Tibial nerve (tissue), 4 donors: ENCODE measurements around the gene ERBIN. TPM values are rescaled to one million over a fixed set of nuclear protein-coding genes. Genes with fewer than 3 reads are reported as not detected.

Experiments used
- DNase-seq, 2 donors: peaks; one replicate each; pipeline ENCODE4 v3.0.0-alpha.2; 2019; ENCODE audit warnings: low spot score in 2 of 2
- H3K27ac ChIP-seq, 4 donors: fragments of 200-600 bp; sonication (generic) in 3 of 4; one replicate each; pipeline ENCODE4 v1.5.1; 2017 to 2019; ENCODE audit warnings: mild to moderate bottlenecking in 1 of 4
- H3K27me3 ChIP-seq, 2 donors: fragments of 200-600 bp; sonication (generic) in 1 of 2; one replicate each; pipeline versions ENCODE4 v1.5.1 to v1.6.0; 2017 to 2019
- H3K36me3 ChIP-seq, 3 donors: fragments of 200-600 bp; sonication (generic); one replicate each; pipeline ENCODE4 v1.5.1; 2018 to 2019
- H3K4me1 ChIP-seq, 4 donors: fragments of 200-600 bp; sonication (generic) in 3 of 4; one replicate each; pipeline ENCODE4 v1.5.1; 2017 to 2019
- H3K4me3 ChIP-seq, 4 donors: fragments of 200-600 bp; sonication (generic) in 3 of 4; one replicate each; pipeline ENCODE4 v1.5.1; 2017 to 2019; ENCODE audit warnings: mild to moderate bottlenecking in 1 of 4, moderate library complexity in 1 of 4
- H3K9me3 ChIP-seq, 4 donors: fragments of 200-600 bp; sonication (generic) in 3 of 4; one replicate each; pipeline ENCODE4 v1.5.1; 2017 to 2019
- CTCF ChIP-seq, 5 experiments: fragments of 200-600 bp in 3 of 5; fragments of 450-650 bp in 2 of 5; sonication (generic) in 3 of 5; IDR thresholded peaks; one replicate each; pipeline ENCODE4 v1.5.1; 2016 to 2019; ENCODE audit warnings: antibody characterized with exemption in 5 of 5, mild to moderate bottlenecking in 3 of 5, moderate library complexity in 2 of 5
- EP300 ChIP-seq, 2 donors: sonication (generic); formaldehyde crosslinking; IDR thresholded peaks; one replicate each; pipeline ENCODE4 v1.6.1; 2017; ENCODE audit warnings: antibody characterized with exemption in 2 of 2, mild to moderate bottlenecking in 1 of 2
- POLR2A ChIP-seq, 2 donors: fragments of 450-650 bp; IDR thresholded peaks; one replicate each; pipeline ENCODE4 v1.6.1; 2017; ENCODE audit warnings: antibody characterized with exemption in 2 of 2, mild to moderate bottlenecking in 2 of 2, moderate library complexity in 2 of 2
- WGBS, 2 donors: methylation state at CpG; one replicate each; pipeline ENCODE4 v1.1.5; 2018; 5-methylcytosine and 5-hydroxymethylcytosine counted together
- small RNA-seq: library from RNA; depleted of rRNA; stranded (forward); fragments of <200 nt; gene quantifications from one replicate; pipeline ENCODE3, GENCODE V24; 2016
- total RNA-seq, 4 donors: library from RNA; depleted of rRNA; stranded (reverse); fragments of >200 nt; gene quantifications; one replicate each; pipeline ENCODE4 v1.1.0, GENCODE V29; 2016

Gene ERBIN
- total RNA-seq, 4 donors from 2014 or later = 59.6 to 81.1 (median 66.5) TPM

GRCh38 chr5:66122379-66123034, 196.1 kb downstream of the ERBIN start:
- Histone ChIP-seq H3K36me3 (no peaks in the 10 kb centered on the region), H3K9me3 (no peaks in the 10 kb centered on the region), H3K4me3 (no peak overlapping the region), H3K4me1 (no peaks in the 10 kb centered on the region), H3K27ac (no peak overlapping the region), H3K27me3 (no peaks in the 10 kb centered on the region)
- TF ChIP-seq EP300 (IDR thresholded peaks at IDR 0.05) = no peak
- no peak for TF ChIP-seq POLR2A (IDR thresholded peaks at IDR 0.05)
- no peak for TF ChIP-seq CTCF (IDR thresholded peaks at IDR 0.05)
- WGBS, 2 donors = 83 to 89% methylated on average over 2 of the region's 2 CpGs
- no peak for DNase-seq

- WGBS, 2 donors = 78 to 82% methylated on average over 4 of the region's 4 CpGs
- TF ChIP-seq POLR2A (IDR thresholded peaks at IDR 0.05) (no peak), EP300 (IDR thresholded peaks at IDR 0.05) (no peak), CTCF (IDR thresholded peaks at IDR 0.05) (no peak)
Observed at GRCh38 chr5:66129144-66129543, 202.8 kb downstream of the ERBIN start.

GRCh38 chr5:66130493-66130892, 204.1 kb downstream of the ERBIN start:
- H3K4me3 ChIP-seq = no peak overlapping the region
- TF ChIP-seq EP300 (IDR thresholded peaks at IDR 0.05) = no peak
- TF ChIP-seq POLR2A (IDR thresholded peaks at IDR 0.05) = no peak
- no peak for TF ChIP-seq CTCF (IDR thresholded peaks at IDR 0.05)
- H3K4me1 ChIP-seq = no peaks in the 10 kb centered on the region
- peaks cover 0 to 3% (median 2%) of the 10 kb centered on the region in 4 donors for H3K9me3 ChIP-seq
- H3K36me3 ChIP-seq = no peaks in the 10 kb centered on the region
- no peak for DNase-seq
- WGBS, 2 donors = 88 to 94% methylated on average over 1 of the region's 1 CpG
- H3K27ac ChIP-seq = no peak overlapping the region
- H3K27me3 ChIP-seq = no peaks in the 10 kb centered on the region

More at GRCh38 chr5:66129144-66129543, 202.8 kb downstream of the ERBIN start:
- Histone ChIP-seq H3K36me3 (no peaks in the 10 kb centered on the region), H3K27me3 (no peaks in the 10 kb centered on the region), H3K4me3 (no peak overlapping the region), H3K27ac (no peak overlapping the region), H3K9me3 (peaks cover 0 to 3% (median 2%) of the 10 kb centered on the region in 4 donors), H3K4me1 (no peaks in the 10 kb centered on the region)
- DNase-seq = no peak

Small RNA genes within 50 kb of the gene (small RNA-seq; reads per million reads assigned to genes)
- gene RF00598 = not detected

Other genes with a start within 250 kb of the ERBIN start
- gene SGTB, start 204.5 kb upstream of the ERBIN start, total RNA-seq = 10 to 100 TPM; 10.8 to 13.0 (median 11.2) TPM
- gene NLN, start 204.4 kb upstream of the ERBIN start, total RNA-seq = 10 to 100 TPM; 10.9 to 28.6 (median 19.2) TPM
- 100 to 1,000 TPM in 3 of 4 donors, 10 to 100 TPM in 1; 63.0 to 118 (median 102) TPM for gene SREK1, start 217.7 kb downstream of the ERBIN start, total RNA-seq